Uterus (tissue), 2 donors: ENCODE results near the gene CENPF.
"Not testable (repeated sequence)": the region's sequence is repeated elsewhere in the genome, so short reads cannot be mapped to it uniquely, and the experiment has no call there.

Experiments
- CTCF ChIP-seq, 4 experiments: fragments of 200-600 bp in 2 of 4; fragments of 450-650 bp in 2 of 4; sonication (generic) in 2 of 4; IDR thresholded peaks; one replicate each; pipeline ENCODE4 v1.5.1; 2016 to 2019; ENCODE audit warnings: antibody characterized with exemption in 4 of 4, mild to moderate bottlenecking in 2 of 4, moderate library complexity in 1 of 4
- POLR2A ChIP-seq, 2 donors: fragments of 450-650 bp; IDR thresholded peaks; one replicate each; pipeline ENCODE4 v1.6.1; 2016; ENCODE audit warnings: antibody characterized with exemption in 2 of 2, mild to moderate bottlenecking in 1 of 2, moderate library complexity in 1 of 2

GRCh38 chr1:214591918-214592317 is 11.1 kb upstream of the CENPF start:
- not testable (repeated sequence) for TF ChIP-seq CTCF, POLR2A (IDR thresholded peaks at IDR 0.05)
